ENCODE results near the gene GPATCH4. TPM values are rescaled to one million over a fixed set of nuclear protein-coding genes. Genes with fewer than 3 reads are reported as not detected.
A peak's percentile ranks its signal among the peaks of the same experiment; 100 is the strongest.

GPATCH4 gene
- 1 to 10 TPM; 8.9 to 9.6 TPM for total RNA-seq

GRCh38 chr1:156601122-156601830 lies at the start of gene GPATCH4:
TSS of gene GPATCH4 (minus strand) at chr1:156601479.
- H3K4me3 ChIP-seq = peak within 1 kb of the TSS; percentile 61 to 97
- peaks cover 24% of the 10 kb centered on the region for H3K4me1 ChIP-seq
- DNase-seq (peak; percentile 70 to 83 (median 78)), ATAC-seq (peak; percentile 88)
- no peaks in the 10 kb centered on the region for H3K9me3 ChIP-seq
- peaks cover 0 to 7% of the 10 kb centered on the region in 2 donors for H3K36me3 ChIP-seq (replicated peaks in 1 of 2; ENCODE audit: insufficient read depth in 1 of 2, low read depth in 2 of 2)
- H3K27ac ChIP-seq = peak within 1 kb of the TSS; percentile 20 to 77 (median 60)
- peak in 2 of 3 donors; percentile 66 to 80 for TF ChIP-seq POLR2A (IDR thresholded peaks at IDR 0.05)
- no peak for TF ChIP-seq CTCF (IDR thresholded peaks at IDR 0.05)
- intact Hi-C loops (cut with DNase I) = no loop called here
- no peaks in the 10 kb centered on the region for H3K27me3 ChIP-seq
- WGBS, 2 donors = 0% methylated on average over 21 to 35 of the region's 35 CpGs

- WGBS, 2 donors = 5 to 8% methylated on average over 2 of the region's 2 CpGs
- H3K27ac ChIP-seq = no peak overlapping the region
- peak; percentile 79 for ATAC-seq
- intact Hi-C loops (cut with DNase I) = no loop called here
- no peaks in the 10 kb centered on the region for H3K36me3 ChIP-seq (replicated peaks in 1 of 2; ENCODE audit: insufficient read depth in 1 of 2, low read depth in 2 of 2)
- H3K4me1 ChIP-seq = peaks cover 15% of the 10 kb centered on the region
- TF ChIP-seq POLR2A (IDR thresholded peaks at IDR 0.05) = no peak
- peak in 1 of 7 experiments; percentile 5 for TF ChIP-seq CTCF (IDR thresholded peaks at IDR 0.05)
- H3K4me3 ChIP-seq = no peak overlapping the region
- no peaks in the 10 kb centered on the region for H3K9me3 ChIP-seq
- DNase-seq = peak in 3 of 4 donors; percentile 54 to 68 (median 55)
- peaks cover 0 to 5% of the 10 kb centered on the region in 2 donors for H3K27me3 ChIP-seq
Measured at GRCh38 chr1:156648951-156649350, 47.7 kb upstream of the GPATCH4 start.

DNA sequence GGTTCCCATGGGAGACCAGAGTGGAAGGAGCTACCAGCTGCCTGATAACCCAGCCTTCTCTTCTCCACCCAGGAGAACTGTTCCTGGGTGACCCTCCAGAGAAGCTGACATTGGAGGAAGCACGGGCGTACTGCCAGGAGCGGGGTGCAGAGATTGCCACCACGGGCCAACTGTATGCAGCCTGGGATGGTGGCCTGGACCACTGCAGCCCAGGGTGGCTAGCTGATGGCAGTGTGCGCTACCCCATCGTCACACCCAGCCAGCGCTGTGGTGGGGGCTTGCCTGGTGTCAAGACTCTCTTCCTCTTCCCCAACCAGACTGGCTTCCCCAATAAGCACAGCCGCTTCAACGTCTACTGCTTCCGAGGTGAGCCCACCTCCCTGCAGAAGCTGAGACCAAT lies 47.2 kb upstream of the GPATCH4 start:
- TF ChIP-seq CTCF (IDR thresholded peaks at IDR 0.05) (no peak), POLR2A (IDR thresholded peaks at IDR 0.05) (no peak)
- intact Hi-C loops (cut with DNase I) = no loop called here
- peaks cover 0 to 5% of the 10 kb centered on the region in 2 donors for H3K27me3 ChIP-seq
- H3K27ac ChIP-seq = no peak overlapping the region
- ATAC-seq = no peak
- H3K9me3 ChIP-seq = no peaks in the 10 kb centered on the region
- H3K4me3 ChIP-seq = no peak overlapping the region
- peaks cover 15% of the 10 kb centered on the region for H3K4me1 ChIP-seq
- no peaks in the 10 kb centered on the region for H3K36me3 ChIP-seq (replicated peaks in 1 of 2; ENCODE audit: insufficient read depth in 1 of 2, low read depth in 2 of 2)
- no peak for DNase-seq
- WGBS, 2 donors = 67 to 78% methylated on average over 7 to 10 of the region's 10 CpGs

DNA sequence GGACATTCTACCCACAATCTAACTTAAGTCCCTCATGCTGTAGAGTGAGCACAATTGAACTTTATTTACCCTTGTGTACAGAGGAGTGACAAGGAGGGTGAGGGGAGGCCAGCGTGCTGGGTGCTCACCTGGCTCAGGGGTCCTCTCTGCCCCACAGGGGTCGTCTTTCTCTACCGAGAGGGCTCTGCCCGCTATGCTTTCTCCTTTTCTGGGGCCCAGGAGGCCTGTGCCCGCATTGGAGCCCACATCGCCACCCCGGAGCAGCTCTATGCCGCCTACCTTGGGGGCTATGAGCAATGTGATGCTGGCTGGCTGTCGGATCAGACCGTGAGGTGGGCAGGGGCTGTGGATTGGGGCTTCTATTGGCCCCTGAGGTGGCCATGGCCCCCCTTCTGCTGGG lies 46.1 kb upstream of the GPATCH4 start:
- no peaks in the 10 kb centered on the region for H3K36me3 ChIP-seq (replicated peaks in 1 of 2; ENCODE audit: insufficient read depth in 1 of 2, low read depth in 2 of 2)
- 78 to 93% methylated on average over 3 to 9 of the region's 10 CpGs for WGBS, 2 donors
- TF ChIP-seq POLR2A (IDR thresholded peaks at IDR 0.05) (no peak), CTCF (IDR thresholded peaks at IDR 0.05) (no peak)
- no peak overlapping the region for H3K4me3 ChIP-seq
- H3K9me3 ChIP-seq = no peaks in the 10 kb centered on the region
- H3K27ac ChIP-seq = no peak overlapping the region
- H3K27me3 ChIP-seq = peaks cover 0 to 7% of the 10 kb centered on the region in 2 donors
- no peak for DNase-seq
- intact Hi-C loops (cut with DNase I) = no loop called here
- ATAC-seq = no peak
- H3K4me1 ChIP-seq = peaks cover 18% of the 10 kb centered on the region
